GM12891 (cell line): ENCODE results near the gene CCDC69.
A peak's percentile ranks its signal among the peaks of the same experiment; 100 is the strongest.

Experiments
- POLR2A ChIP-seq: IDR thresholded peaks from 2 replicates; pipeline ENCODE4 v1.6.1; 2011; ENCODE audit warnings: low read depth, low read length, control low read depth
- POLR2AphosphoS5 ChIP-seq: IDR thresholded peaks from 2 replicates; pipeline ENCODE4 v1.6.1; 2011; ENCODE audit warnings: low read depth, low read length, control low read depth
- POU2F2 ChIP-seq: IDR thresholded peaks from 2 replicates; pipeline ENCODE4 v1.6.1; 2011; ENCODE audit warnings: low read depth, mild to moderate bottlenecking, control low read depth, low read length, moderate library complexity
- SPI1 ChIP-seq: IDR thresholded peaks from 2 replicates; pipeline ENCODE4 v1.6.1; 2011; ENCODE audit warnings: low read depth, low read length, control low read depth
- TAF1 ChIP-seq: IDR thresholded peaks from 2 replicates; pipeline ENCODE4 v1.6.1; 2011; ENCODE audit warnings: low read depth, low read length, control low read depth

DNA sequence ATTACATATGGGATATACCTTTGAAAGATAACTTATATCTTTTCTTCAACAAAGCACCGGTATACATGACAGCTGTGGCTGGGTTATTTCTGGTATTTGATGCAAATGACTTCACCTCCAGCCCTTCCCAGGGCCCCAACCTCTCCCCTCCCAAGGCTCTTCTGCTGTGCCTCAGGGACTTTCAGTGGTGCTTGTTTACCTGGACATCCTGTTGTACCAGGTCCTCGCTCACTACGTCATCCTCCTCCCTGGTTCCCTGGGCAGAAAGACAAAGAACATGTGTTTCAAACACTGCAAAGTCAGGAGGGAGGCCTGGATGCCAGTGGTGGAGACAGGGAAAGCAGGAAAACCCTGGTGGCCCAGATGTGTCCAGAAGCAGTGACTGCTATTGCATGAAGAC lies 89.7 kb downstream of the CCDC69 start:
- no peak for TF ChIP-seq POLR2AphosphoS5
- TF ChIP-seq POLR2A, result no peak
- TF ChIP-seq SPI1, result no peak
- TF ChIP-seq POU2F2, result peak; percentile 55; the same call in 1 of the 2 replicates
- no peak for TF ChIP-seq TAF1
